PC-3 (cell line): ENCODE measurements around the gene VPS9D1.

Source experiments
- CTCF ChIP-seq: fragments of 300-600 bp; sonication (generic); conservative IDR thresholded peaks from 2 replicates; pipeline ENCODE4 v1.5.1; 2017; ENCODE audit warnings: antibody characterized with exemption, low read depth, mild to moderate bottlenecking, low read length
- EZH2phosphoT487 ChIP-seq: fragments of 300-600 bp; sonication (generic); IDR thresholded peaks from 2 replicates; pipeline ENCODE4 v1.6.1; 2018; ENCODE audit warnings: mild to moderate bottlenecking, antibody characterized with exemption, low read length, borderline replicate concordance

GRCh38 chr16:89709166-89709565, 11.5 kb downstream of the VPS9D1 start:
- TF ChIP-seq CTCF: no peak
- TF ChIP-seq EZH2phosphoT487: no peak
